GM23338 (cell line): ENCODE measurements around the gene ZNF740. TPM values are rescaled to one million over a fixed set of nuclear protein-coding genes. Genes with fewer than 3 reads are reported as not detected.

Experiments
- ATAC-seq: fragments of 200-7000 bp; cut with Tn5 transposase; 3 replicates; pipeline ENCODE4 v1.9.1; 2020
- DNase-seq: peaks from one replicate; pipeline ENCODE4 v3.0.0-alpha.2; 2015; ENCODE audit warnings: low spot score
- H2AFZ ChIP-seq: fragments of 200-600 bp; sonication (generic); 2 replicates; pipeline ENCODE4 v1.8.0; 2016; ENCODE audit warnings: antibody characterized with exemption, mild to moderate bottlenecking, moderate library complexity
- H3F3A ChIP-seq: fragments of 200-600 bp; sonication (generic); replicated peaks from 2 replicates; pipeline ENCODE4 v1.8.0; 2017; ENCODE audit warnings: antibody characterized with exemption, mixed run types, low read depth
- H3K27ac ChIP-seq: fragments of 200-600 bp; sonication (generic); 2 replicates; pipeline ENCODE4 v1.6.1; 2016; ENCODE audit warnings: low read depth
- H3K27me3 ChIP-seq: fragments of 200-600 bp; sonication (generic); 2 replicates; pipeline ENCODE4 v1.8.0; 2016; ENCODE audit warnings: mild to moderate bottlenecking, mixed run types, moderate library complexity; ENCODE audit not compliant: insufficient read depth
- H3K36me3 ChIP-seq: fragments of 200-600 bp; sonication (generic); 2 replicates; pipeline ENCODE4 v1.8.0; 2016; ENCODE audit warnings: mild to moderate bottlenecking; ENCODE audit not compliant: insufficient read depth
- H3K4me1 ChIP-seq: fragments of 200-600 bp; sonication (generic); 2 replicates; pipeline ENCODE4 v1.8.0; 2016; ENCODE audit warnings: mild to moderate bottlenecking, moderate library complexity; ENCODE audit not compliant: insufficient read depth
- H3K4me2 ChIP-seq: fragments of 200-600 bp; sonication (generic); 2 replicates; pipeline ENCODE4 v1.7.1; 2017; ENCODE audit warnings: mixed run types
- H3K4me3 ChIP-seq: fragments of 200-600 bp; sonication (generic); 2 replicates; pipeline ENCODE4 v1.6.1; 2016; ENCODE audit warnings: mixed run types
- H3K79me2 ChIP-seq: fragments of 200-600 bp; sonication (generic); replicated peaks from 2 replicates; pipeline ENCODE4 v1.8.0; 2017; ENCODE audit warnings: mild to moderate bottlenecking; ENCODE audit not compliant: insufficient read depth
- H3K9me2 ChIP-seq: fragments of 200-600 bp; sonication (generic); 2 replicates; pipeline ENCODE4 v1.8.0; 2017; ENCODE audit not compliant: insufficient read depth
- H4K20me1 ChIP-seq: fragments of 200-600 bp; sonication (generic); replicated peaks from 2 replicates; pipeline ENCODE4 v1.8.0; 2017; ENCODE audit warnings: mild to moderate bottlenecking; ENCODE audit not compliant: insufficient read depth
- H3K27ac Mint-ChIP-seq: 2 replicates; pipeline ENCODE4 v1.8.0; 2020; ENCODE audit warnings: inconsistent platforms, mild to moderate bottlenecking, moderate library complexity, mixed read lengths
- H3K27me3 Mint-ChIP-seq: 3 replicates; pipeline ENCODE4 v1.8.0; 2022; ENCODE audit warnings: low read depth, mild to moderate bottlenecking, moderate library complexity, mixed read lengths, inconsistent platforms; ENCODE audit not compliant: insufficient read depth, poor library complexity
- H3K36me3 Mint-ChIP-seq: 3 replicates; pipeline ENCODE4 v1.8.0; 2021; ENCODE audit warnings: low read depth, mild to moderate bottlenecking, inconsistent platforms, moderate library complexity, mixed read lengths
- H3K4me1 Mint-ChIP-seq: 3 replicates; pipeline ENCODE4 v1.8.0; 2020; ENCODE audit warnings: mild to moderate bottlenecking, inconsistent platforms, mixed read lengths
- H3K4me3 Mint-ChIP-seq: 3 replicates; pipeline ENCODE4 v1.8.0; 2021; ENCODE audit warnings: moderate library complexity, mild to moderate bottlenecking, inconsistent platforms, mixed read lengths
- H3K9me3 Mint-ChIP-seq: 3 replicates; pipeline ENCODE4 v1.8.0; 2020; ENCODE audit warnings: moderate library complexity, mild to moderate bottlenecking, inconsistent platforms, mixed read lengths
- CREB1 ChIP-seq: fragments of 250-450 bp; sonication (Bioruptor Pico); IDR thresholded peaks from 2 replicates; pipeline ENCODE4 v1.5.0; 2020; ENCODE audit warnings: low read depth, mild to moderate bottlenecking, moderate library complexity
- CTCF ChIP-seq, 2 experiments: fragments of 200-600 bp in 1 of 2; sonication (generic) in 1 of 2; conservative IDR thresholded peaks; 2 replicates each; pipeline versions ENCODE4 v1.5.1 to v1.6.1; 2016 to 2017; ENCODE audit warnings: antibody characterized with exemption in 2 of 2, low read depth in 2 of 2, mild to moderate bottlenecking in 2 of 2, moderate library complexity in 1 of 2
- EZH2phosphoT487 ChIP-seq: fragments of 200-600 bp; sonication (generic); IDR thresholded peaks from one replicate; pipeline ENCODE4 v1.8.1; 2018; ENCODE audit warnings: antibody characterized with exemption; ENCODE audit not compliant: unreplicated experiment
- STAT1 ChIP-seq: IDR thresholded peaks from one replicate; pipeline ENCODE4 v1.6.1; 2016; ENCODE audit warnings: antibody characterized with exemption; ENCODE audit not compliant: unreplicated experiment
- polyA plus RNA-seq: library from polyadenylated mRNA; unstranded; fragments of >200 nt; fragmentation: Nextera tagmentation; extraction: Ambion mirVana; gene quantifications from 2 replicates; pipeline ENCODE4 v1.2.1, GENCODE V29; 2016
- total RNA-seq: library from RNA; depleted of rRNA; stranded (reverse); fragments of >200 nt; shearing (Covaris generic); gene quantifications from 2 replicates; pipeline ENCODE4 v1.2.3, GENCODE V29; 2014
- TF ChIP-seq, protein P1 (sequence below): IDR thresholded peaks from 2 replicates; pipeline ENCODE4 v1.6.1; 2016; ENCODE audit warnings: antibody characterized with exemption

ZNF740 gene
- total and polyA plus RNA-seq, 2 experiments from 2014 or later = 2.6 to 13.0 TPM

GRCh38 chr12:53187145-53187899, 6.8 kb downstream of the ZNF740 start (continued):
- TF ChIP-seq CTCF (conservative IDR thresholded peaks at IDR 0.05; ENCODE audit: low read depth in 2 of 2) (no peak), EZH2phosphoT487 (no peak), CREB1 (CRISPR knock-in tag) (no peak)
- TF ChIP-seq, protein P1, sequence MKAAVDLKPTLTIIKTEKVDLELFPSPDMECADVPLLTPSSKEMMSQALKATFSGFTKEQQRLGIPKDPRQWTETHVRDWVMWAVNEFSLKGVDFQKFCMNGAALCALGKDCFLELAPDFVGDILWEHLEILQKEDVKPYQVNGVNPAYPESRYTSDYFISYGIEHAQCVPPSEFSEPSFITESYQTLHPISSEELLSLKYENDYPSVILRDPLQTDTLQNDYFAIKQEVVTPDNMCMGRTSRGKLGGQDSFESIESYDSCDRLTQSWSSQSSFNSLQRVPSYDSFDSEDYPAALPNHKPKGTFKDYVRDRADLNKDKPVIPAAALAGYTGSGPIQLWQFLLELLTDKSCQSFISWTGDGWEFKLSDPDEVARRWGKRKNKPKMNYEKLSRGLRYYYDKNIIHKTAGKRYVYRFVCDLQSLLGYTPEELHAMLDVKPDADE = no peak

GRCh38 chr12:53190108-53190729, 9.7 kb downstream of the ZNF740 start:
- Histone ChIP-seq H3K4me2 (peak overlapping the region; percentile 41; the same call in 1 of the 2 replicates), H3K79me2 (no peaks in the 10 kb centered on the region), H3K4me3 (no peak overlapping the region), H3K27me3 (peaks cover 29% of the 10 kb centered on the region), H3K9me2 (no peaks in the 10 kb centered on the region), H2AFZ (no peak overlapping the region), H3K36me3 (peaks cover 7% of the 10 kb centered on the region), H3K27ac (no peak overlapping the region), H3F3A (no peaks in the 10 kb centered on the region), H4K20me1 (peaks cover 14% of the 10 kb centered on the region), H3K4me1 (peaks cover 12% of the 10 kb centered on the region; the same call in 1 of the 2 replicates)
- H3K27me3 Mint-ChIP-seq = peaks cover 16% of the 10 kb centered on the region
- TF ChIP-seq STAT1 = no peak
- peak; percentile 78 to 91 for TF ChIP-seq CTCF (conservative IDR thresholded peaks at IDR 0.05; ENCODE audit: low read depth in 2 of 2)
- H3K36me3 Mint-ChIP-seq = peaks cover 40% of the 10 kb centered on the region
- no peak overlapping the region for H3K4me3 Mint-ChIP-seq
- no peaks in the 10 kb centered on the region; the same call in 2 of the 3 replicates for H3K9me3 Mint-ChIP-seq
- H3K27ac Mint-ChIP-seq = no peak overlapping the region
- DNase-seq (peak; percentile 91), ATAC-seq (peak; percentile 99)
- H3K4me1 Mint-ChIP-seq = peaks cover 31% of the 10 kb centered on the region
